SU-DHL-6 (cell line): ENCODE data around the gene ST3GAL4.

Experiments
- H2AFZ ChIP-seq: fragments of 200-600 bp; sonication (generic); 2 replicates; pipeline ENCODE4 v1.6.1; 2014; ENCODE audit warnings: low read depth, mild to moderate bottlenecking, moderate library complexity, mixed read lengths, antibody characterized with exemption, low read length; ENCODE audit not compliant: severe bottlenecking
- H3F3A ChIP-seq: fragments of 200-600 bp; shearing (Covaris generic); 2 replicates; pipeline ENCODE4 v1.6.0; 2016; ENCODE audit warnings: antibody characterized with exemption, mild to moderate bottlenecking; ENCODE audit not compliant: insufficient read depth
- H3K27ac ChIP-seq: fragments of 200-600 bp; sonication (generic); 2 replicates; pipeline ENCODE4 v1.5.1; 2016; ENCODE audit warnings: low read depth, mild to moderate bottlenecking, low read length, moderate library complexity, mixed read lengths
- H3K27me3 ChIP-seq: fragments of 200-600 bp; sonication (generic), shearing (Covaris generic); 2 replicates; pipeline ENCODE4 v1.6.0; 2014; ENCODE audit warnings: mild to moderate bottlenecking, low read length
- H3K36me3 ChIP-seq: fragments of 200-600 bp; sonication (generic); 2 replicates; pipeline ENCODE4 v1.6.1; 2014; ENCODE audit warnings: mild to moderate bottlenecking, low read length, mixed read lengths
- H3K4me2 ChIP-seq: fragments of 300-600, 200-600 bp; shearing (Covaris generic), sonication (generic); 2 replicates; pipeline ENCODE4 v1.6.0; 2014; ENCODE audit warnings: low read length, low read depth, mild to moderate bottlenecking; ENCODE audit not compliant: poor library complexity, severe bottlenecking
- H3K4me3 ChIP-seq: fragments of 200-600 bp; sonication (generic); 2 replicates; pipeline ENCODE4 v1.5.1; 2014; ENCODE audit warnings: antibody characterized with exemption, low read length, mild to moderate bottlenecking, mixed read lengths; ENCODE audit not compliant: insufficient read depth, poor library complexity, severe bottlenecking
- H3K79me2 ChIP-seq: fragments of 200-600 bp; sonication (generic); 2 replicates; pipeline ENCODE4 v1.6.1; 2014; ENCODE audit warnings: mild to moderate bottlenecking, low read length, moderate library complexity; ENCODE audit not compliant: insufficient read depth
- H3K9ac ChIP-seq: fragments of 200-600 bp; sonication (generic); 2 replicates; pipeline ENCODE4 v1.7.0; 2014; ENCODE audit warnings: mild to moderate bottlenecking, low read length
- H3K9me2 ChIP-seq: fragments of 200-600 bp; sonication (generic); replicated peaks from 2 replicates; pipeline ENCODE4 v1.6.1; 2014; ENCODE audit warnings: low read length; ENCODE audit not compliant: insufficient read depth
- H3K9me3 ChIP-seq: fragments of 200-600 bp; sonication (generic); 2 replicates; pipeline ENCODE4 v1.6.1; 2014; ENCODE audit warnings: low read length, mixed read lengths; ENCODE audit not compliant: insufficient read depth
- H4K20me1 ChIP-seq: fragments of 200-600 bp; sonication (generic); 2 replicates; pipeline ENCODE4 v1.6.1; 2014; ENCODE audit warnings: low read depth, mild to moderate bottlenecking, antibody characterized with exemption, low read length, moderate library complexity, mixed read lengths
- CTCF ChIP-seq: fragments of 200-600 bp; sonication (generic); IDR thresholded peaks from one replicate; pipeline ENCODE4 v1.5.1; 2017; ENCODE audit warnings: antibody characterized with exemption, mild to moderate bottlenecking, low read length, moderate library complexity; ENCODE audit not compliant: insufficient read depth, poor library complexity, severe bottlenecking
- EZH2phosphoT487 ChIP-seq: fragments of 200-600 bp; sonication (generic), shearing (Covaris generic); conservative IDR thresholded peaks from 2 replicates; pipeline ENCODE4 v1.6.1; 2018; ENCODE audit warnings: mild to moderate bottlenecking, antibody characterized with exemption, low read length, moderate library complexity, mixed read lengths

ST3GAL4 gene

GRCh38 chr11:126348806-126349582 lies 6.5 kb upstream of the ST3GAL4 start:
- Histone ChIP-seq H3K9me3 (no peaks in the 10 kb centered on the region), H3K4me2 (no peak overlapping the region), H3K27me3 (no peaks in the 10 kb centered on the region), H3F3A (no peaks in the 10 kb centered on the region), H3K9me2 (no peaks in the 10 kb centered on the region), H4K20me1 (no peaks in the 10 kb centered on the region), H3K79me2 (no peaks in the 10 kb centered on the region), H3K4me3 (no peak overlapping the region), H2AFZ (no peak overlapping the region), H3K36me3 (no peaks in the 10 kb centered on the region), H3K9ac (no peak overlapping the region), H3K27ac (no peak overlapping the region)
- no peak for TF ChIP-seq EZH2phosphoT487
- TF ChIP-seq CTCF = no peak

- H3K79me2 ChIP-seq = no peaks in the 10 kb centered on the region
These were observed 4.7 kb upstream of the ST3GAL4 start for GRCh38 chr11:126350836-126351235.

GRCh38 chr11:126352163-126352562 lies 3.3 kb upstream of the ST3GAL4 start:
- Histone ChIP-seq H3K4me2 (no peak overlapping the region), H3K4me3 (no peak overlapping the region), H2AFZ (no peak overlapping the region), H3K27ac (no peak overlapping the region), H3F3A (no peaks in the 10 kb centered on the region), H4K20me1 (no peaks in the 10 kb centered on the region), H3K27me3 (no peaks in the 10 kb centered on the region), H3K36me3 (no peaks in the 10 kb centered on the region), H3K9ac (no peak overlapping the region), H3K9me2 (no peaks in the 10 kb centered on the region), H3K9me3 (no peaks in the 10 kb centered on the region), H3K79me2 (no peaks in the 10 kb centered on the region)
- TF ChIP-seq CTCF = no peak
- no peak for TF ChIP-seq EZH2phosphoT487

More at GRCh38 chr11:126350836-126351235, 4.7 kb upstream of the ST3GAL4 start:
- Histone ChIP-seq H4K20me1 (no peaks in the 10 kb centered on the region), H2AFZ (no peak overlapping the region), H3K9me2 (no peaks in the 10 kb centered on the region), H3K36me3 (no peaks in the 10 kb centered on the region), H3K9ac (no peak overlapping the region), H3F3A (no peaks in the 10 kb centered on the region), H3K9me3 (no peaks in the 10 kb centered on the region), H3K27ac (no peak overlapping the region), H3K4me3 (no peak overlapping the region), H3K27me3 (no peaks in the 10 kb centered on the region), H3K4me2 (no peak overlapping the region)
- no peak for TF ChIP-seq CTCF
- TF ChIP-seq EZH2phosphoT487 = no peak
